IPS-18c (cell line): ENCODE data around the gene HAGH.

Source experiments
- H3K4me3 ChIP-seq: 2 replicates; pipeline ENCODE4 v1.7.0; 2013; ENCODE audit warnings: low read depth, mild to moderate bottlenecking, low read length, moderate library complexity; ENCODE audit not compliant: insufficient read depth
- H3K9me3 ChIP-seq: one replicate; pipeline ENCODE4 v1.6.1; 2013; ENCODE audit warnings: mild to moderate bottlenecking, low read length, moderate library complexity; ENCODE audit not compliant: control insufficient read depth, insufficient read depth

The HAGH gene

DNA sequence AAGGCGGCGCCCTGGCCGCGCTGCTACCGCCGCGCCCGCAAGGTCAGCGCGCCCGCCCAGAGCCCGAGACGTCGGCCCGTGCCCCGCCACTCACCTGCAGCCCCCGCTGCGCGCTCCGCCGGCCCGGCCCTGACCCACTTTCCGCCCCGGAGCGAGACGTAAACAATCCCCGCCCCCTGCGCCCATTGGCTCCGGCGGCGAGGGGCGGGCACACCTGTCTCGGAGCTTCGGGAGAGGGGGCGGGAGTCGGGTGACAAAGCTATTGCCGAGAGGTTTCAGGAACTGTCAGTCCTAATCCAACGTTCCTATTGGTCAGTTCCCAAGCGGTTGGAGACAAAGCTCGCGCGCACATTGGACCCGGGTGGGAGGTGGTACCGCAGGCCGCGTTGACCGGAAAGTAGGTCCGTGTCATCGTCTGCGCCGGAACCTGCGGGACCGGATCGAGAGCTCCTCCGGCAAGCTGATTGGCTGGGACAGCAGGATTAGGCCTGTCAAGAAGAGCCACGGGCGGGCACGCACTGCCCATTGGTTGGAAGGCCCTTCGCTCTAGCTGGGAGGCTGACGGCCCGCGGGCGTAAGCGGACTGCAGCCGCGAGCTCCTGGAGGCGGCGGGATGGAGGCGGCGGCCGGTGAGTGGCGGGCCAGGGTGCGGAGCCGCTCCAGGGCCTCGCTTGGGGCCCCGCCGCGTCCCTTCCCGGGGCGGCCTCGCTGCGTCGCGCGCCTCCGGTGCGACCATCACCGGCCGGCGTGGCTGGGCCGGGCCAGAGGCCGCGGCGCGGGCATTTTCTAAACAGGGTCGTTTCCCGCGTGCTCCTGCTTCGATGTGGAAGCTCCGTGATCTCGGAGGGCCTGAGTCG lies 44.0 kb downstream of the HAGH start, which contains the start of the genes NUBP2 and SPSB3:
Gene NUBP2, plus strand, starts transcription at position 553 of the 857 bp plus-strand sequence. Its CDS starts 61 bp downstream, at position 614.
Gene SPSB3, minus strand, starts transcription at position 164 of the 857 bp plus-strand sequence. CDS start 1,088 bp downstream, outside the sequence.
- Histone ChIP-seq H3K9me3 (peaks cover 4% of the 10 kb centered on the region), H3K4me3 (peak within 1 kb of the TSS; percentile 80)

DNA sequence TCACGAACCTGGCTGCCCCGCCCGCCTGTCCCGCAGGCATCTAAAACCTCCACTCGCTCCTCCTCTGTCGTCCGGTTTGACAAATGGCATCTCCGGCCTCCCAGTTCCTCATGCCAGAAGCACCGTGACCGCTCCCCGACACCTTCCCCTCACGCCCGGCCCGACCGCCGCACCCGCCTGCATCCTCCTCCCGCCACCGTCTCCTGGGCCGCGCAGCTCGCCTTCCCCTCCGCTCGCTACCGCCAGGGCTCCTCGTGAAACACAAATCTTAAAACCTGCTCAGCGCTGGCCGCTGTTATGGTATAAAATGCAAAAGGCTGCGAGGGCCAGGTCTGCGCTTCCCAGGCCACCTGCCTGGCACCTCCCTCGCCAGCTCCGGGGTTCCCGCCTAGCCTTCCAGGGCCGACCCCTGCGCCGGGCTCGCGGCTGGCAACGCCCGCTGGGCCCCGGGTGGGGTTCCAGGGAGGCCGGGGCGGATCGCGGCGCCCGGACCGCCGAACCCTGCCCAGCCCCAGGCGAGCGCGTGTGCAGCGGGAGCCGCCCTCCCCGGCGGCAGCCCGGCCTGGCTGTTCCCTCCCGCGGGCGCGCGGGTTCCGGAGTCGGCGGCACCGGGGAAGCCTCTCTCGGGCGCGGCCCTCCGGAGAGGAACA lies 44.7 kb downstream of the HAGH start:
- peaks cover 4% of the 10 kb centered on the region for H3K9me3 ChIP-seq

DNA sequence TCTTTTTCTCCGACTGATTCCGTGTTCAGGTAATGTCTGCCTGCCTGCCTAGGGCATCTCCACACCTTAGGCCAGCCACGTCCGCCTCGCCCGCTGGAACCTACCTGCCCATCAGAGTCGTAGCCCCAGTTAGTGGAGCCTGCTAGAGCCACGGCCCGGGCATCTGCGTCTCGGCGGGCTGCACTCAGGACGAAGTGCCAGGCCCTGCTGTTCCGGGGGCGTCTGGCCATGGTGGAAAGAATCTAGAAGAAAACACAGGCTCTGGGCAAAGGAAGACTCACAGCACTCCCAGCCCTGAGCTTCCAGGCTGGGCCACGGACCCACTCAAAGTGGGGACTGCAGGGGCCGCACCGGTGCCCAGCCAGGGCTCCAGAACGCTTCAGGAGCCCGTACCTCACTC lies 45.4 kb downstream of the HAGH start:
- H3K9me3 ChIP-seq, result peaks cover 4% of the 10 kb centered on the region

More for the DNA sequence above, 44.7 kb downstream of the HAGH start:
- peak overlapping the region; percentile 74 for H3K4me3 ChIP-seq

DNA sequence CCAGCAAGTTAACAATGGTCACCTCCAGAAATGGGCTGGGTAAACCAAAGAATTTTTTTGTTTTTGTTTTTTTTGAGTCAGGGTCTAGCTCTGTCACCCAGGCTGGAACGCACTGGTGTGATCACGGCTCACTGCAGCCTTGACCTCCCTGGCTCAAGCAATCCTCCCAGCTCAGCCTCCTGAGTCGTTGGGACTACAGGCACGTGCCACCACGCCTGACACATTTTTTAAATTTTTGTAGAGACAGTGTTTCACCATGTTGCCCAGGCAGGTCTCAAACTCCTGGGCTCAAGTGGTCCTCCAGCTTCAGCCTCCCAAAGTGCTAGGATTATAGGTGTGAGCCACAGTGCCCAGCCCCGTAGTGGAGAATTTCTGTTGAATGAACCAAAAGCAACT lies 46.0 kb downstream of the HAGH start:
- Histone ChIP-seq H3K9me3 (peaks cover 4% of the 10 kb centered on the region), H3K4me3 (no peak overlapping the region)

More for the DNA sequence above, 45.4 kb downstream of the HAGH start:
- peak overlapping the region; percentile 74 for H3K4me3 ChIP-seq

DNA sequence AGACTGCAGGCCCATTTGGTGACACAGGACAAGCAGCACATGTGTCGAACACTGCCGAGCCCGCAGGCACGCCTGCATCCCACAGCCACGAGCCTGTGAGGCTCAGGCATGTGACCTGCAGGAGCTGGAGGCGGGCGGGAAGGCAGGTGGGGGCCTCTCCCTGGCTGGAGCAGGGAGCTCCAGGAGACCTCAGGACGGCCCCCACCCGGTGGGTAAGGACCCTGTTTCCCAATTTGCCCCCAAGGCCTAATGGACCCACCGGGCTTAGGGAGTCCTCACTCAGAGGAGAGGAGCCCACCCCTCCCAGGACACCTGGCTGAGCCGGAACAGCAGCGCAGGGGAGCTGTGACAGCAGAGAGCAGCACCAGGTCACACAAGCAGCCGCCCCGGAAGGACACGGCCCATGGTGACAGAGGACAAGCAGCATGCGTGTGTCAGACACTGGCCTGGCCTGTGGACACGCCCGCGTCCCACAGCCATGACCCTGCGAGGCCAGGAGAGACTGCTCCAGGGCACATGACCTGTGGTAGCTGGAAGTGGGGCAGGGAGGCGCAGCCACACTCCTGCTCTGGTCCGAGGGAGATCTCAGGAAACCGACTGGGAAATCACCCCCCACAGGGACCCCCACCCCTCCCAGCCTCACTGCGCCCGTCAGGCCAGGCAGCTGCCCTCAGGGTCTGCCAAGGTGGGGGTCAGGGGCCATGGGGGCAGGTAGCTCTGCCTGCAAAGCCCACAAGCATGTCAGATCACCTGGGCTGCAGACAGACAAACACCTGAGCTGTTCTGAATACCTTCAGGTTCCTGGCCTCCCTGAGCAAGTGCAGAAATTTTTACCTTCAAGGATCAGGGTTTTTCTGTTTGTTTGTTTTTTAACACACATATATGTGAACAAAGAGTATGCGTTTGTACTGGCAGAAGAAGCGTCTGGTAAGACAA lies 46.6 kb downstream of the HAGH start:
- Histone ChIP-seq H3K9me3 (peaks cover 4% of the 10 kb centered on the region), H3K4me3 (no peak overlapping the region)

DNA sequence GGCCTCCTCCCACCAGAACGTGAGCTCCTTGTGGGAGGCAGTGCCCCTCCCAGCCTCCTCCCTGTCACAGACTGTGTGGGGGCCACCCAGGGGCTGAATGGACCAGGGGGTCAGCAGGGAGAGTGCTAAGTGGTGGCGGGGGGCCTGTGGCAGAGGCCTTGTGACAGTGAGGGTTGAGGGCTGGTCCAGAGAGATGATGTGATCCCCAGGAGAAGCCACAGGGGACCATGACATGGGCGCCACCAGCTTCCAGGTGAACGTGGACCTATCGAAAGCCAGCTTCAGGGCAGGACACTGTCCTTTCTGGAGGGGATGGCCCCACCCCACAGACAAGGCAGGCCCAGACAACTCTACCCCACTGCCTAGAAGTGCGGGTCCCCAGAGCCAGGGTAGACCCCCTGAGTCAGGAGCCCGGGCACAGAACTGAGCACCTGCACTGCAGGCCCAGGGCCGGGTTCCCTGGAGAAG lies 47.4 kb downstream of the HAGH start:
- Histone ChIP-seq H3K9me3 (peaks cover 4% of the 10 kb centered on the region), H3K4me3 (no peak overlapping the region)

DNA sequence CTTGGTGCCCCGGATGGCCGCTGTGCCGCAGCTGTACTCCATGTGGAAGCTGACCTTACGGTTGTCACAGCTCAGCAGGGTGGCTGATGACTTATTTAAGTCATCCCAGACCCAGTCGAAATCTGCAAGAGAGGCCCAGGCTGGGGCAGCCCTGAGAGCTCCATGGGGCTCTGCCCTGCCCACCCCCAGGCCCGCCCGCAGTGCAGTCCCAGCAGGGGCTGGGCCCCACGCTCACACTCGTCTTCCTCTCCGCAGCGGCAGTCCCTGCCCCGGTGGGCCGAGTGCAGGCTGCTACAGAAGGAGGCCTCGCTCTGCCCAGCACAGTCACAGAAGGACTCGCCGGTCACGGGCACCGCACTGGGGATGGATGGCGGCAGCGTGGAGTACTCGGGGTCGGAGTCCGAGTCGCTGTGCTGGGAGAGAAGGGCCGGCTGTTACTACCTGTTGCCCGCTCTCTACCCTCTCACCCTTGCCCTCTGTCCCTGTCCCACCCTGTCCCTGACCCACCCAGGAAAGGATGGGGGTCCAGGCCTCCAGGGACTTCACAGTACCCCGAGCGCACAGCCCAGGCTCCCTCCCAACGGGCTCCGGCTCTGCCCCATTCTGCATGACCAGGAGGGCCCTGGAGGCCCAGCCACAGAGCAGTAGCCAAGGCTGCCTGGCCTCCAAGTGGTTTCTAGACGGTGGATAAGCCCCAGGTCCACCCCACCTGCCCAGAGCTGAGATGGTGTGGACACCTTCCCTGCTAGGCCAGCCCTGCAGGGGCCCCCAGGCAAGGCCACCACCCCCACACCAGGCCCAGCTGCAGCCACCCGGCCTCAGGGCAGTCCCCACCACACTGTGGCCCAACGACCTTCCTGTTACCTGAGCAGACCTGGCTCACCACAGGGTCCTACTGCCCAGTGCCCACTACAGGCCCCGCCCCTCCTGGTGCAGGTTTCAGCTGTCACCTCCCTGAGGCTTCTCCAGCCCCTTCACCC lies 48.1 kb downstream of the HAGH start:
- no peak overlapping the region for H3K4me3 ChIP-seq
- H3K9me3 ChIP-seq, result peaks cover 4% of the 10 kb centered on the region

DNA sequence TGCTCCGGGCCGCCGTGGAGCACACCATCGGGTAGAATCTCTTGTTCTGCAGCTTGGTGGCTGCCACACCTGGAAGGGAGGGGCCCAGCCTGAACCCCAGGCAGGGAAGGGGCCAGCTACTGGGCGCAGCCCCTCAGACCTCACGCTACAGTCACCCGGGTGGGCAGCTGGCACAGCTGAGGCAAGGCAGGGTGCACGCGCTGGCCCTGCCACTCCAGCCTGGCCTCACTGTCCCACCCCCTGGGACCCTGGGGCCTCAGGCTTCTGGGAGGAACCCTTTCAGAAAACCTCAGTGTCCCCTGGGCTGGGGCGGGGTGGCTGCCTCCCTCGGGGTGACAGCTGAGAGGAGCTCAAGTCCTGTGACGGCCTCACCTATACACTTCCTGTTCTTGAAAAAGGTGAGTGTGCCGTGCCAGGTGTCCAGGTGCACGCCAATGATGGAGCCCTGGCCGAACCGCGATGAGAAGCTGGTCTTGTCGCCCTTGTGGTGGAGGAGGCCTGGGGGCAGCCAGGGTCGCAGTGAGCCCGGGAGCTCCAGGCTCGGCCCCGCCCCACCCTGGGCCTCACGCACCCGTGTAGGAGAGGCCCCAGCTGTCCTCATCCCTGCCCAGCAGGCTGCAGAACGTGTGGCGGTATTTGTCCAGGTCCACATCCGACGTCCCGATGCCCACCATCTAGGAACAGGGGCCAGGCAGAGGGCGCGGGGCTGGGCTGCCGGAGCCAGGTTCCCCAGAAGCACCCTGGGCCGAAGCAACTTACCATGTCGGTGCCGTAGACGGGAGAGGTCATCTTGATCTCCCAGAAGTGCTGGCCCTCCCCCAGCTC lies 49.0 kb downstream of the HAGH start:
- Histone ChIP-seq H3K4me3 (no peak overlapping the region), H3K9me3 (no peaks in the 10 kb centered on the region)

DNA sequence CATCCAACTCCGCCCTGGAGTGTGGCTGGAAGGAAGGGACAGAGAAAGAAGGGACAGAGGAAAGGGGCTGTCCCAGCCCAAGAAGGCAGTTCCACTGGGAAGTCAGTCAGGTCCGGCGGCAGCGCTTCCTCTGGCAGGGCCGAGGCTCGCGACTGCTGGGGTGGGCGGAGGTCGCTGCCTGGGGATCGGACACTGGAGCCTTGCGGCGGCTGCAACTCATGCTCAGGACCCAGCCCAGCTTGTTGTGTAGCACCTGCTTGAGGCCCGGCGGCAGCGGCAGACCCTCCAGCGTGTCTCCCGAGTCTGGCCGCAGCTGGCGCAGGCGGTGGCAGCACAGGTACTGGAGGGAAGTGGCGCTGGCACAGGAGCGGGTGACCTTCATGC lies 49.6 kb downstream of the HAGH start:
- H3K4me3 ChIP-seq, result no peak overlapping the region
- no peaks in the 10 kb centered on the region for H3K9me3 ChIP-seq

DNA sequence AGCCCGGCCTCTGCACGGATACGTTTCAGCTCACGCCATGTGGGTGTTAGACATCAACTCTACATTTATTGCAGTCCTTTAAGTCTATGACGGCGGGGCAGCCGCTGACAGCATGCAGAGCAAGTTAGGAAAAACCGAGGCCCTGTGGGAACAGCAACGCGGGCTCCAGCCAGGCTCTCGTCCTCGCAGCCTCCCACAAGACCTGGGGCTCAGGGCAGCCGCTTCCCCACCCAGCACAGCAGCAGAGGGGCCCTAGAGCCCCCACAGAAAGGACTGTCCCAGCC lies 50.0 kb downstream of the HAGH start:
- Histone ChIP-seq H3K4me3 (no peak overlapping the region), H3K9me3 (no peaks in the 10 kb centered on the region)

DNA sequence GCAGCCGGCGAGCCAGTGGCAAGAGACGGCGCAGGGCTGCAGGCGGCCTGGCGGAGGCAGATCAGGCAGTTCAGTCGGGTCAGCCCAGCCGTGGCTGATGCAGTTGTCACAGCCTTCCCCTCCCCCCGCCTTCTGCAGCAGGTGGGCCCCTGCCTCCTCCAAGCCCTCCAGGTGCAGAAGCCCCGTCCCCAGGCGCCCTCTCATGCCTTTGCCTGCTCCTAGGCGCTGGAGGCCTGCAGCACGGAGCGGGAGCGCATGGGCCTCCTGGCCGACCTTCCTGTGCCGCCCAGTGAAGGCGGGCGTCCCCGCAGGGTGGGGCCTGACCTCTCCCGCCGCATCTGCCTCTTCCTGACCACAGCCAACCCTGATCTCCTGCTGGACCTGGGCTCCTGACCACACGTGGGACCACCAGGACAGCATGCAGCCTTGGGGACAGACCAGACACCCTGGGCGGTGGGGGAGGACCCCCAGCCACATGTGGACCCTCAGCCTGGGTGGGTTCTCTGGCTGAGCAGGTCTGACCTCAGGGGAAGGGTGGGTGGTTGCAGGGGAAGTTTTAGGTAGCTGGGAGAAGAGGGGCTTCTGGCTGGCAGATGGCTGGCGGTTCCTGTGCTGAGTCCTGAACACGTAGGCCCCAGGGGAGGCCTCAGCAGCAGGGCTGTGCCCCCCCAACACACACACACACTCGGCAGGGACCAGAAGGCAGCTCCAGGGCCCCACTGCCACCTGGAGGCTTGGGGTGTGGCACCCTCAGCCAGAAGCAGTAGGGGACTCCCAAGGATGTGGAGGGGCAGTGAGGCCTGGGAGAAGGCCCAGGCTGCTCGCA lies 50.6 kb downstream of the HAGH start:
- no peaks in the 10 kb centered on the region for H3K9me3 ChIP-seq
- no peak overlapping the region for H3K4me3 ChIP-seq

DNA sequence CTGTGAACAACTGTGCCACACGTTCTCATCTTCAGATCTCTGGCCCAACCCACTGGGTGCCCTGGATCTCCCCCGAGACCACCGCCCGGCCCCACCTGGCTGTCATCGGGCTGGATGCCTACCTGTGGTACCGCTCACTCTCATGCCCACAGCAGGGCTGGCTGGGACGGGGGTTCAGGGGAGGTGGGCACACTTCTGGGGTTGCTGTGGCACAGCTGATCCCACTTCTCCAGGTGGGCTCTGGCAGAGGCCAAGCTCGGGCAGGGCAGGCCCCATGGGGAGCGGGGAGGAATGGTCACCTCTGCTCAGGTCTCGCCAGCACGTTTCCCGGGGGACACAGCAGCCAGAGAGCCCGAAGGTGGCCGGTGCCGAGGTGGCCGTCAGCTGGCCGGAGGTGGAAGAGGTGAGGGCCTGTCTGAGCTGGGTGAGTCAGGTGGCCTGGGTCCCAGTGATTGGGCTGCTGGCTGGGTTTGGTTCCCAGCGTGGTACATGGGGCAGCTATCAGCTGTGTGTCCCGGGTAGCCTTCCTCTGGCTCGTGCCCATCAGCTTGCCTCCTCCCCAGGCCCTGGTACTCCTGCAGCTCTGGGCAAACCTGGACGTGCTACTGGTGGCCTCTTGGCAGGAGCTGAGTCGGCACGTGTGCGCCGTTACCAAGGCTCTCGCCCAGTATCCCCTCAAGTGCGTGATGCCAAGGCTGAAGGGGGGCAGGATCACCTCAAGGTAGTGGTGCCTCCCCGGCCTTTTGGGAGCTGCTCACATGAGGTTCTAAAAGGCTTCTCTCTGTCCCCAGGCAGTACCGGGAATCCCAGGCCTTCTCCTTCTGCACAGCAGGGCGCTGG lies 51.4 kb downstream of the HAGH start:
- H3K4me3 ChIP-seq, result no peak overlapping the region
- no peaks in the 10 kb centered on the region for H3K9me3 ChIP-seq

DNA sequence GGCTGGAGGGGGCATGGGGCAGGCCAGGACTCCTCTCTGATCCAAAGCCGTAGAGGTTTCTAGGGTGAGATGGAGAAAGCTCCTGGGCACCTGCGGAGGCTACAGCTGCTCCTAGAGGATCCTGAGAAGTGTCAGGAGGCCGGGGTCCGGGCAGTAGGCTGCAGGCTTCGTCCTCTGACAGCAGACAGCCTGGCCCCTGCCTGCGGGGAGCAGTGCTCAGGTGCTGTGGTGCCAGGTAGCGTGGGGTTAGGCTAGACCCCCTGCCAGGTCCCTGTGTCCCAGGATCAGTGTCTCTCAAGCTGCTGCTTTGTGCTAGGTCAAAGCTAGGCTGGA lies 52.2 kb downstream of the HAGH start:
- Histone ChIP-seq H3K4me3 (peak overlapping the region; percentile 98; the same call in 1 of the 2 replicates), H3K9me3 (no peaks in the 10 kb centered on the region)

DNA sequence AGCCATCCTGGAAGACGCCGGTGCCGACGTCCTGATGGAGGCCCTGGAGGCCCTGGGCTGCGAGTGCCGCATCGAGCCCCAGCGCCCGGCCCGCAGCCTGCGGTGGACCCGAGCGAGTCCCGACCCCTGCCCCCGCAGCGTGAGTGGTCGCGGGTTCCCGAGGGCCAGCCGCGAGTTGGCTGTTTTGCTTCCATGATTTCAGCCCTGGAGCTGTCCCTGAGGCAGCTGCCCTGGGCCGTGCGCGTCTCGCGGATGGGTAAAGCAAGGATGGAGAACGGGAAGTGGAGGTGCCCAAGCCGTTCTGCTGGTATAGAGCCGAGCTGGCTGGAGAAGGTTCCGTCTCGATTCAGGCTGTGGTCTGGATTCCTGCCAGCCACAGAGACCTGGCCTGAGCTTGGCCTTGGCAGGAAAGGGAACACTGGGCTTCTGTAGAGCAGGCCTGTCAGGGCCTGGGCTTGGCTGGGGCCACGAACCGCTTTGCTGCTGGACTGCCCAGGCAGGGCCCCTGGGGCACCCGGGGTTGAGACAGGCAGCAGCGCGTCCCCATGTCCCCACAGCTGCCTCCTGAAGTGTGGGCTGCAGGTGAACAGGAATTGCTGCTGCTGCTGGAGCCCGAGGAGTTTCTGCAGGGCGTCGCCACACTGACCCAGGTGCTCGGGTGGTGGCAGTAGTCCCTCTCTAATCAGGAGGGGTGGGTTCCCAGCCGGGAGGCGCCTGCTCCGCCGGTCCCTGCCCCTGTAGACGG lies 52.8 kb downstream of the HAGH start:
- no peaks in the 10 kb centered on the region for H3K9me3 ChIP-seq
- peak overlapping the region; percentile 98 for H3K4me3 ChIP-seq
